GM12875 (cell line): ENCODE data around the gene VANGL2.

Source experiments
- H3K4me3 ChIP-seq: one replicate; pipeline ENCODE4 v1.5.1; 2011; ENCODE audit warnings: low read depth, low read length, control low read depth
- TF ChIP-seq, protein P1 (sequence below): IDR thresholded peaks from 2 replicates; pipeline ENCODE4 v1.5.1; 2011; ENCODE audit warnings: low read depth, mild to moderate bottlenecking, control low read depth, inconsistent platforms, low read length, moderate library complexity, borderline replicate concordance; ENCODE audit not compliant: insufficient read depth

The VANGL2 gene

DNA sequence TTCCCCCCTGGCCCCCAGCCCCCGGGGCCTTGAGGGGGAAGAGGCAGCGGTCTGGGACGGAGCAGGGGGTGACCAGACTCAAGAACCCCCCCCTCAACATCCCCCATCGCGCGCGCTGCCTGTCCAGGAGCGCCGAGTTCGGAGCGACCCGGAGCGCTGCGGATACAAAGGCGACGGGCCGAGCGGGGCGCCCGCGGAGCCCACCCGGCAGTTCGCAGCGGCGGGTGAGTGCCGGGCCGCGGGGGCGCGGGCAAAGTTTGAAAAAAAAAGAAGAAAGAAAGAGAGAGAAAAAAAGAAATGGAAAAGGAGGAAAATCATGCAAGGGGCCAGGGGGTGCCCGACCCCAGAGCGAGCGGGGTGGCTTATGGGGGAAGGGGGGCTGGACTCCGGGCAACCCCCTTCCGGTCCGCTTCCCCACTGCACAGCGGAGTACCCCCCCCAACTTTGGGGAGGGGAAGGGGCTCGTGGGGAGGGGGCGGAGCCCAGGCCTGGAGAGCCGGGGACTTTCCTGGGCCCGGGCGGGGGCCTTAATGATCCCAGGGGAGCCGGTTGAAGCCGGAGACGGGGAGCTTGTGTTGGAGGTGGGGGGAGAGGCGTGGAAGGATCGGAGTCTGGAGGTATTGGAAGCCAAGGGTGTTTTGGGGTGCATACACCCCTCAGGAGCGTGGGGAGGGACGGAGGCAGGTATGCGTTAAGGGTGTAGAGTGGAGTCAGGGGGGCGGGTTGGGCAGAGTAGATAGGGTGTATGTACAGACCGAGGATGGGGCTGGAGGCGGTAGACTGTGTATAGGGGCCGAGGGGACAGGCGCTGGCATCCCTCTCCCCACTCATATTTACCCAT, 502 bp downstream of the VANGL2 start:
- TF ChIP-seq, protein P1, sequence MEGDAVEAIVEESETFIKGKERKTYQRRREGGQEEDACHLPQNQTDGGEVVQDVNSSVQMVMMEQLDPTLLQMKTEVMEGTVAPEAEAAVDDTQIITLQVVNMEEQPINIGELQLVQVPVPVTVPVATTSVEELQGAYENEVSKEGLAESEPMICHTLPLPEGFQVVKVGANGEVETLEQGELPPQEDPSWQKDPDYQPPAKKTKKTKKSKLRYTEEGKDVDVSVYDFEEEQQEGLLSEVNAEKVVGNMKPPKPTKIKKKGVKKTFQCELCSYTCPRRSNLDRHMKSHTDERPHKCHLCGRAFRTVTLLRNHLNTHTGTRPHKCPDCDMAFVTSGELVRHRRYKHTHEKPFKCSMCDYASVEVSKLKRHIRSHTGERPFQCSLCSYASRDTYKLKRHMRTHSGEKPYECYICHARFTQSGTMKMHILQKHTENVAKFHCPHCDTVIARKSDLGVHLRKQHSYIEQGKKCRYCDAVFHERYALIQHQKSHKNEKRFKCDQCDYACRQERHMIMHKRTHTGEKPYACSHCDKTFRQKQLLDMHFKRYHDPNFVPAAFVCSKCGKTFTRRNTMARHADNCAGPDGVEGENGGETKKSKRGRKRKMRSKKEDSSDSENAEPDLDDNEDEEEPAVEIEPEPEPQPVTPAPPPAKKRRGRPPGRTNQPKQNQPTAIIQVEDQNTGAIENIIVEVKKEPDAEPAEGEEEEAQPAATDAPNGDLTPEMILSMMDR: no peak
- no peak overlapping the region for H3K4me3 ChIP-seq

DNA sequence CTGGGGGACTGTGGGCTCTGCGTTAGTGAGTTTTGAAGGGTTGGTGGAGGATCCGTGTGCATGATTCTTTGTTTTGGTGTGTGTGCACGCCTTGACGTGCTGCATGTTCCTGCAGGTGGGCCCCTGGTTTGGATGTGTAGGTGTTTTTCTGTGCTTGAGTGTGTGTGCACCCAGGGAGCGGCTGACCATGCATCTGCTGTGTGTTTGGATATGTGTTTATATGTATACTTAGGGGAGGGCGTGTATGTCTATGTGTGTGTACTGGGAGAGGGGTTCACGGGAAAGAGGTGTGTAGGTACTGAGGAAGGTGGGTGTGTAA, 1.1 kb downstream of the VANGL2 start:
- TF ChIP-seq, protein P1: no peak
- H3K4me3 ChIP-seq: no peak overlapping the region

DNA sequence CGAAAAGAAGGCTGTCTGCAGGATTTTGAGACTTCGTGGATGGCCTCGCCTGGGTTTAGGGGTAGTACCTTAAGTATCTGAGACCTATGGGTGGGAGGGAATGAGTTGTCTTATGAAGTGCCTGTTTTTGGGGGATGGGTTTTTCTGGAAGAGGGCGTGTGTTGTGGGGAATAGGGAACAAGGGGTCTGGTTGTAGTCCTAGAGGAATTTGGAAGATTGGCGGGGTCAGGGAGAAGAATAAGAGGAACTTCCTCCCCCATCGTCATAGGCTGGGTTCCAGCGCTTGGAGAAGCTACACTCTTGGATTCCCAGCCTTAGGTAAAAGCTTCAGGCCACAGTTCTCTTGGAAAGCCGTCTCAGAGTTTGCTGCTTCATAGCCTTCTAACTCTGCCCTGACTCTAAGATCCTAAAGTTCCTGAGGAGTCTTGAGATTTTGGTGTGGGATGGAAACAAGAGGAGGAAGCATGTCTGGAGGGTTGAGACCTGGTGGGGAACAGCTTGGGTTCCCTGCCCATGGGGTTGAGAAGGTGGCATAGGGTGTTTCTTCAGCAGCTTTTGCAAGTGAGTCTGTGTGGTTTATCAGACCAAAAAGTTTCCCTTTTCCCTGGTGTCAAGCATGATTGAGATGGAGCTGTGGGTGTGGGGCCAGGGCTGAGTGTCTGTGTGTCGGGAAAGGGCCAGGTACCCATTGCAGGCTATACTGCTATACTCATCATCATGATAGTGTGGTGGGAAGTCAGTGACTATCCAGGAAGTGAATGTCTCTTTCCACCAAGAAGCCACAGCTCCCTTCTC, 1.8 kb downstream of the VANGL2 start:
- TF ChIP-seq, protein P1: no peak
- no peak overlapping the region for H3K4me3 ChIP-seq

DNA sequence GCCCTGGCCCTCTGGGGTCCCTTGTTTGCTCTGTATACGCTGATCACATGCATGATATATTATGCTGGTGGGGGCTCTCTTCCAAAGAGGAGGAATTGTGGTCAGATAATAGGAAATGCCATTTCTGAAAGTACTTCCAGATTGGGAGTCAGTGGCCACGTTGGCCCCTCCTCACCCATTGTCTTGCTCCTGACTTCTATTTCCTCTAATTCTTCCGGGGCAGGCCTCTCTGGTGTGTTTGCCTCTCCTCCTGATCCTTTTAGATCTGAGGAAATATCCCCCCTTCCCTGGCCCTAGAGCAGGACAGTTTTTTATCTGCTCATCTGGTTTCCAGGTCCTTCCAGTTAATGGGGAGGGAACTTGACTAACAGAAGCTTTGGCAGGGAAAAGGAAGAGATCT, 2.9 kb downstream of the VANGL2 start:
- TF ChIP-seq, protein P1: no peak
- H3K4me3 ChIP-seq: no peak overlapping the region

DNA sequence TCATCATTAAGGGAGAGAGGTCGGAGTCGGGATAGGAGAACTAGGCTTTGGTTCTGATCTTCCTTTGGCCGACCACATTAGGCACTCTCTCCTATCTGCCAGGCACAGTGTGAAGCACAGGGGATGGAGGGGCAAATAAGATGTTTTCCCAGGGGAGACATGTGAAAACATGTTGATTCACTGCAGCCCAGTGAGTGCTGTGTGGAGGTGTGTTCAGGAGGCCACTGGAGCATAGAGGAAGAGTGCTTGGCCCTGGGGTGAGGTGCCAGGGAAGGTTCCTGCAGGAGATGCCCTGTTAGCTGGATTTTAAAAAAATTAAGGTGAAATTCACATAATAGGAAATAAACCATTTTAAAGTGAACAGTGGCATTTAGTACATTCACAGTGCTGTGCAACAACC, 3.7 kb downstream of the VANGL2 start:
- TF ChIP-seq, protein P1: no peak

DNA sequence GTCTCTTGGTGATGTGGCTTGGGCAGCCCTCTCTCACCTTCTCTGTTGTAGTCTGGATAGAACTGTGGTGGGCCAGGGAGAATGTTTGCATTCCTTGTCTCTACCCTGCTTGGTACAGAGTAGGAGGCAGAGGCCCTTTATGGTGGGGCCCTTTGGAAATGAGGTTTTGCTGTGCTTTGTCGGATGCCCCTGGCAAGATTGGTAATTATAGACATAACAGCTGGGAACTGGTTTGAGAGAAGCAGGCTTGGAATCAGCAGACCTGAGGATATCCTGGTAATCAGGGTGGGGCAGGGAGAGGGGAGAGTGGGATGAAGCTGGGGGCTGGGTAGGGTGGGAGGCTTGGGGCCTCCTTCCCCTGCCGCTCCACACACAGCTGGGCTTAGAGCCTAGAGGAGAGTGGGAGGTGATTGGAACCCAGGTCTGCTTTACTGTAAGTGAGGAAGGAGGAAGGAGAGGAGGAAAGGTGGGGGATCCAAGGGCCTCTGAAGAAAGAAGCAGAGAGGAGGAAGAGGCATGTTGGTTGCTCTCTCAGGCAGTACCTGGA, 5.0 kb downstream of the VANGL2 start:
- H3K4me3 ChIP-seq: no peak overlapping the region
- TF ChIP-seq, protein P1: no peak

More for the DNA sequence above, 3.7 kb downstream of the VANGL2 start:
- no peak overlapping the region for H3K4me3 ChIP-seq
